HG03159 (cell line): ENCODE data around the gene TTC17.

ENCODE experiments used
- ATAC-seq: cut with Tn5 transposase; IDR thresholded peaks from one replicate; pipeline ENCODE4 v1.9.1; 2021; ENCODE audit warnings: mild to moderate bottlenecking, moderate library complexity; ENCODE audit not compliant: unreplicated experiment

The TTC17 gene

GRCh38 chr11:43532041-43532440 is 173.3 kb downstream of the TTC17 start:
- no peak for ATAC-seq

- ATAC-seq: no peak
Measured at GRCh38 chr11:43537833-43538615, 179.3 kb downstream of the TTC17 start.

DNA sequence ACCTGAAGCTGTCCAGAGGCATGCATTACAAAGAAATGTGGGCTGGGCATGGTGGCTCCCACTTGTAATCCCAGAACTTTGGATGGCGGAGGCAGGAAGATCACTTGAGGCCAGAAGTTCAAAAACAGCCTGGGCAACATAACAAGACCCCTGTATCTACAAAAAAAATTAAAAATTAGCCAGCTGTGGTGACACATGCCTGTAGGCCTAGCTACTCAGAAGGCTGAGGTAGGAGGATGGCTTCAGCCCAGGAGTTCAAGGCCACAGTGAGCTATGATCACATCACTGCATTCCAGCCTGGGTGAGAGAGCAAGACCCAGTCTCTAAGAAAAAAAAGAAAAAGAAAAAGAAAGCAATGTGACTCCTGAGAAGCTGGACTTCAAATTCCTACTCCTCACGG is 183.3 kb downstream of the TTC17 start:
- no peak for ATAC-seq

- ATAC-seq: no peak
Measured at GRCh38 chr11:43542750-43543712, 184.3 kb downstream of the TTC17 start.
